Measurements from ENCODE around the gene IRX1.

Gene IRX1

DNA sequence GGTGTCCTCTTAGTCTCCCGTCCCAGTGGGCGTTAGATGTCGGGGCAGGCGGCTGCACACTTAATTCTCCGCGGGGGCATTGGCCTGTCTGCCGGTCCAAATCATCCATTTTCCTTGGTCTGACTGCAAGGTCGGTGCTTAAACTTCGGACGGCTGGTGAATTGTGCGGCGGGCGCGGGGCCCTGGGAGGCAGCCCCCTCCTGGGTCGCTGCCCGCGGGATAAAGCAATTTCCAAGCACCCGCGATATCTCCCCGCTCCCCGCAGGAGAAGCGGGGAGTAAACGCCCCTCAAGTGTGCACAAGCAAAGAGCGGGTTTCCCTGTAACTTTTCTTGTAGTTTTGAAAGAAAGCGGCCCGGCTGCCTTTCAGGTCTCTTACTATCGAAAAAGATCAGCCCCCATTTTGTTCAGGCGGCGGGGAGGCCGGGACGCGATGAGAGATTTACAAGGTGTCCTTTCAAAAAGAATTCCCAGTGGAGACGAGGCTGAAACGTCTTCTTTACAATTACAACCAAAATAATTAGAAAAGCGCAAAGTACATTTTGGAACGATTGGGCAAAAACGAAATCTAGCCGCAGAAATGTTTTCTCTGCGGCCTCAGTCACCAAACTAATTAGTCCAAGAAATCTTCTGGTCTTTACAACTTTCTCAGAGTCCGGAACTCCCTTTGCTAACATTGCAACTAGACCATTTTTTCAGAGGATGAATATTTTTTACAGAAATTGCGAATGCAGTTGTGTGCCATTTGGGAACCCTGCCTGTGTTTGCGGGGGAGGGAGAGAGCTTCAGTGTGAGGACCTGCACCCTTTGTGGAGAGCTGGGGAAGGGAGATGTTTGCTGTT is 1.8 kb downstream of the IRX1 start:
- Histone ChIP-seq H3K27ac (no peak overlapping the region), H3K4me3 (no peak overlapping the region)
- DNase-seq (ENCODE audit: low spot score) = no peak
- no peak for TF ChIP-seq CTCF (IDR thresholded peaks at IDR 0.05)

GRCh38 chr5:3598207-3598606 is 2.6 kb downstream of the IRX1 start:
- Histone ChIP-seq H3K4me3 (no peak overlapping the region), H3K27ac (no peak overlapping the region)
- no peak for DNase-seq (ENCODE audit: low spot score)
- no peak for TF ChIP-seq CTCF (IDR thresholded peaks at IDR 0.05)

DNA sequence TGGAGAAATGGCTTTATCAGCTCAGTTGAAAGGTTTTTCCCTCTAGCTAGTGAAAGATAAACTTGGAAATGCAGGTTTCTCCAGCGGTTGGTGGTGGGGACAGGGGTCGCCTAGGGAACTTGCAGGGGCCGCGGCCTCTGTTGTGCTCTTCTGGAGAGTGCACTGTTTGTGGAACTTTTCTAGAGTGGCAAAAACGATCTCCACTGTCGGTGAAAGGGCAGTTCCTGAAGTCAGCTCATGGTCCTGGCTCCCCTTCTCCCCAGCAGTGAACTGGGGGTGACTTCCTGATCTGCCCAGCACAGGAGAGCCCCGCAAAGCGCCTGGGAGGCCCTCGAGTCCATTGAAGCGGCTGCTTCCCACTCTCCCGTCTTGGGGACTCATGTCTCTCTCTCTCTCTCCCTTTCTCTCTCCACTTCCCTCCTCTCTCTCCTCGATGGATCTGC is 3.2 kb downstream of the IRX1 start:
- no peak overlapping the region for H3K4me3 ChIP-seq
- TF ChIP-seq CTCF (IDR thresholded peaks at IDR 0.05) = no peak
- no peak for DNase-seq (ENCODE audit: low spot score)
- H3K27ac ChIP-seq = no peak overlapping the region

DNA sequence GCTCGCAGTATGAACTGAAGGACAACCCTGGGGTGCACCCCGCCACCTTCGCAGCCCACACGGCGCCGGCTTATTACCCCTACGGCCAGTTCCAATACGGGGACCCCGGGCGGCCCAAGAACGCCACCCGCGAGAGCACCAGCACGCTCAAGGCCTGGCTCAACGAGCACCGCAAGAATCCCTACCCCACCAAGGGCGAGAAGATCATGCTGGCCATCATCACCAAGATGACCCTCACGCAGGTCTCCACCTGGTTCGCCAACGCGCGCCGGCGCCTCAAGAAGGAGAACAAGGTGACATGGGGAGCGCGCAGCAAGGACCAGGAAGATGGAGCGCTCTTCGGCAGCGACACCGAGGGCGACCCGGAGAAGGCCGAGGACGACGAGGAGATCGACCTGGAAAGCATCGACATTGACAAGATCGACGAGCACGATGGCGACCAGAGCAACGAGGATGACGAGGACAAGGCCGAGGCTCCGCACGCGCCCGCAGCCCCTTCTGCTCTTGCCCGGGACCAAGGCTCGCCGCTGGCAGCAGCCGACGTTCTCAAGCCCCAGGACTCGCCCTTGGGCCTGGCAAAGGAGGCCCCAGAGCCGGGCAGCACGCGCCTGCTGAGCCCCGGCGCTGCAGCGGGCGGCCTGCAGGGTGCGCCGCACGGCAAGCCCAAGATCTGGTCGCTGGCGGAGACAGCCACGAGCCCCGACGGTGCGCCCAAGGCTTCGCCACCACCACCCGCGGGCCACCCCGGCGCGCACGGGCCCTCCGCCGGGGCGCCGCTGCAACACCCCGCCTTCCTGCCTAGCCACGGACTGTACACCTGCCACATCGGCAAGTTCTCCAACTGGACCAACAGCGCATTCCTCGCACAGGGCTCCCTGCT is 3.8 kb downstream of the IRX1 start:
- Histone ChIP-seq H3K4me3 (peak overlapping the region; percentile 60), H3K27ac (no peak overlapping the region)
- no peak for TF ChIP-seq CTCF (IDR thresholded peaks at IDR 0.05)
- DNase-seq (ENCODE audit: low spot score) = no peak

DNA sequence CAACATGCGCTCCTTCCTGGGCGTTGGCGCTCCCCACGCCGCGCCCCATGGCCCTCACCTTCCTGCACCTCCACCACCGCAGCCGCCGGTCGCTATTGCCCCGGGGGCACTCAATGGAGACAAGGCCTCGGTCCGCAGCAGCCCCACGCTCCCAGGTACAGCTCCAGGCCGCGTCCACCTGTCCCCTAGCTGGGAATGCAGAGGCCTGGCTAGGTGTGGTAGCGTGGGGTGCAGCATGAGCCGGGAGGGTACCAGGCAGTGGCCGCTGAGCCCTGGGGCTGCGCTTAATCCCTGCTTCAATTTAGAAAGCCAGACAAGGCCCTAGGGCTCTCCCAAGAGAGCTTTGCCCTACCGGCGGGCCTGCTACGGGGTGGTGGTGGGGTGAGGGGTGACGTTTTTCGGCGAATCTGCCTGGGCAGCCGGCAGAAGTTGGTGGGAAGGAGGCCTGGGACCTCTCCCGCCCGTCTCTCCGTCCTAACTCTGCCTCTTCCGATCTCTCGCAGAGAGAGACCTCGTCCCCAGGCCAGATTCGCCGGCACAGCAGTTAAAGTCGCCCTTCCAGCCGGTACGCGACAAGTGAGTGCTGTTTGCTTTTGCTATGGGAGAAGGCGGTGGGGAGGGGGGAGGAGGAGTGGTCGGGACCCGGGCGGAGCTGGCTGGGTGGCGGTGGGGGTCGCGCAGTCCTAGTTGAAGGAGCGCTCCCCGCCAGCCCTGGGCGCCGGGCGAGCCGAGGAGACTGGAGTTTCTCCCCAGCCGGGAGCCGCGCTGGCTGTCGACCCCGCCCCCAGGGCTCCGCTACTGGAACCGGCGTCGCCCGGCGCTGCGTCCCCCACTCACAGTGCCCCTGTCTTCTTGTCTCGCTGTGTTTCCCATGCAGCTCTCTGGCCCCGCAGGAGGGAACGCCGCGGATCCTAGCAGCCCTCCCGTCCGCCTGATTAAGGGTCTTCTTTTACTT is 4.8 kb downstream of the IRX1 start:
- no peak for TF ChIP-seq CTCF (IDR thresholded peaks at IDR 0.05)
- Histone ChIP-seq H3K4me3 (peak overlapping the region; percentile 60), H3K27ac (no peak overlapping the region)
- no peak for DNase-seq (ENCODE audit: low spot score)

GRCh38 chr5:3601061-3601710 is 5.6 kb downstream of the IRX1 start:
- TF ChIP-seq CTCF (IDR thresholded peaks at IDR 0.05) = no peak
- Histone ChIP-seq H3K27ac (no peak overlapping the region), H3K4me3 (peak overlapping the region; percentile 60)
- no peak for DNase-seq (ENCODE audit: low spot score)
